RWPE1 (cell line): Measurements from ENCODE around the gene GALNT12.

Experiments used
- CTCF ChIA-PET: fragments of 350-600 bp; sonication (Branson Sonifier 250); formaldehyde crosslinking; extraction: SDS; loops from one replicate; lab custom pipeline; 2021; lab: Yijun Ruan, JAX
- POLR2A ChIA-PET: fragments of 400-600 bp; formaldehyde crosslinking; extraction: SDS; loops from one replicate; lab custom pipeline; 2020; ENCODE audit warnings: antibody characterized with exemption; ENCODE audit not compliant: low non-redundant PET; lab: Yijun Ruan, JAX
- DNase-seq: peaks from one replicate; pipeline ENCODE4 v3.0.0; 2012; ENCODE audit warnings: low spot score
- H3K27ac ChIP-seq: fragments of 450-650 bp; 2 replicates; pipeline ENCODE4 v1.5.1; 2017
- TF ChIP-seq, protein P1 (sequence below): fragments of 450-650 bp; conservative IDR thresholded peaks from 2 replicates; pipeline ENCODE4 v1.5.1; 2017; ENCODE audit warnings: low read depth, mild to moderate bottlenecking

Gene GALNT12, protein sequence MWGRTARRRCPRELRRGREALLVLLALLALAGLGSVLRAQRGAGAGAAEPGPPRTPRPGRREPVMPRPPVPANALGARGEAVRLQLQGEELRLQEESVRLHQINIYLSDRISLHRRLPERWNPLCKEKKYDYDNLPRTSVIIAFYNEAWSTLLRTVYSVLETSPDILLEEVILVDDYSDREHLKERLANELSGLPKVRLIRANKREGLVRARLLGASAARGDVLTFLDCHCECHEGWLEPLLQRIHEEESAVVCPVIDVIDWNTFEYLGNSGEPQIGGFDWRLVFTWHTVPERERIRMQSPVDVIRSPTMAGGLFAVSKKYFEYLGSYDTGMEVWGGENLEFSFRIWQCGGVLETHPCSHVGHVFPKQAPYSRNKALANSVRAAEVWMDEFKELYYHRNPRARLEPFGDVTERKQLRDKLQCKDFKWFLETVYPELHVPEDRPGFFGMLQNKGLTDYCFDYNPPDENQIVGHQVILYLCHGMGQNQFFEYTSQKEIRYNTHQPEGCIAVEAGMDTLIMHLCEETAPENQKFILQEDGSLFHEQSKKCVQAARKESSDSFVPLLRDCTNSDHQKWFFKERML

DNA sequence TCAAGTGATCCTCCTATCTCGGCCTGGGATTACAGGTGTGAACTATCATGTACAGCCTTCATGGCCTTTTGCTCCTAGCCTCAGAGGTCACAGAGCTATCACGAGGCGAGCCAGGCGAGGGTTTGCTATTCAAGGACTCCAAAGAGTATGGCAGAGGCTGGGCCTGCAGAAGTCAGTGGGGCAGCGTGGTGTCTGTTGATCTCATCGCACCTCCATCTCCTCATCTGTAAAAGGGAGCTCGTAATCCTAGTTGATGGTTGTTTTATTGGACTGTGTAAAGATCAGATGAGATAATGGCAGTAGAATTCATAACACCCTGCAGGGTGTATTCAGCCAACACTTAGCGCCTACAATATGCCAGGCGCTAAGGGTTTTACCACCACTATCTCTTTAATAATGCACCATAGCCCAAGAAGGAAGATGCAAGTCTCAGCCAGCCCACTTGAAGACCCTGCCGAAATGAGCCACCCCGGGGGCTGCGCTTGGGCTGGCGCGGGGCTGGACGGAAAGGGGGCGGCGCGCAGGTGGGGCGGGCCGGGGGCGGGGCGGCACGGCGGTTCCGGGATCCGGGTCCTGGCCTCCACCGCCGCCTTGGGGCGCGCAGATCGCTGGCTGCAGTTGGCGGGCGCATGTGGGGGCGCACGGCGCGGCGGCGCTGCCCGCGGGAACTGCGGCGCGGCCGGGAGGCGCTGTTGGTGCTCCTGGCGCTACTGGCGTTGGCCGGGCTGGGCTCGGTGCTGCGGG lies at the start of gene GALNT12:
Gene GALNT12, plus strand, starts transcription at position 601 of the 744 bp plus-strand sequence. Its CDS starts 29 bp downstream, at position 630.
- ChIA-PET CTCF (interaction anchor here (0.5 to 1.5 kb wide), 11 partner anchors 11 to 334 kb away, joined by 3 to 9 read pairs (median 4); partner anchors contain the start of gene ANKS6), POLR2A (no interaction called here)
- peak within 1 kb of the TSS; percentile 27; the same call in 1 of the 2 replicates for H3K27ac ChIP-seq
- TF ChIP-seq, protein P1, sequence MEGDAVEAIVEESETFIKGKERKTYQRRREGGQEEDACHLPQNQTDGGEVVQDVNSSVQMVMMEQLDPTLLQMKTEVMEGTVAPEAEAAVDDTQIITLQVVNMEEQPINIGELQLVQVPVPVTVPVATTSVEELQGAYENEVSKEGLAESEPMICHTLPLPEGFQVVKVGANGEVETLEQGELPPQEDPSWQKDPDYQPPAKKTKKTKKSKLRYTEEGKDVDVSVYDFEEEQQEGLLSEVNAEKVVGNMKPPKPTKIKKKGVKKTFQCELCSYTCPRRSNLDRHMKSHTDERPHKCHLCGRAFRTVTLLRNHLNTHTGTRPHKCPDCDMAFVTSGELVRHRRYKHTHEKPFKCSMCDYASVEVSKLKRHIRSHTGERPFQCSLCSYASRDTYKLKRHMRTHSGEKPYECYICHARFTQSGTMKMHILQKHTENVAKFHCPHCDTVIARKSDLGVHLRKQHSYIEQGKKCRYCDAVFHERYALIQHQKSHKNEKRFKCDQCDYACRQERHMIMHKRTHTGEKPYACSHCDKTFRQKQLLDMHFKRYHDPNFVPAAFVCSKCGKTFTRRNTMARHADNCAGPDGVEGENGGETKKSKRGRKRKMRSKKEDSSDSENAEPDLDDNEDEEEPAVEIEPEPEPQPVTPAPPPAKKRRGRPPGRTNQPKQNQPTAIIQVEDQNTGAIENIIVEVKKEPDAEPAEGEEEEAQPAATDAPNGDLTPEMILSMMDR, result no peak; the same call in 1 of the 2 replicates
- DNase-seq, result peak; percentile 49

DNA sequence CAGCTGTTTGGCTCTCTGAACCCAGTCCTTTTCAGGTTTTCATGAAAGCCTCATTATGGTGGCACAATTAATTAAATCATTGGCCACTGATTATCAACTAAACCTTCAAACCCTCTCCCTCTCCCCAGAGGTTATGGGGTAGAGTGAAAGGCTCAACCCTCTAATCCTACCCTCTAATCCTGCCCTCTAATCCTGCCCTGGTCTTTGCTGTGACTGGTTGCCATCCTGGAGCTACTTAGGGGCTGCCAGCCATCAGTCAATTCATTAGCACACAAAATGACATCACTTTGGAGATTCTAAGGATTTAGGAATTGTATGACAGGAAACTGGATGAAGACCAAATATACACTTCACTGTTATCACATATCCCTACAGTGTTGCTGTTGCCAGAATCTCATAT lies 47.2 kb upstream of the GALNT12 start:
- ChIA-PET CTCF (interaction anchor here (0.6 to 2.1 kb wide), 4 partner anchors 11 to 256 kb away, joined by 3 to 7 read pairs (median 3); no protein-coding TSS in a partner anchor), POLR2A (no interaction called here)
- H3K27ac ChIP-seq, result no peak overlapping the region
- DNase-seq, result no peak
- TF ChIP-seq, protein P1, result no peak

DNA sequence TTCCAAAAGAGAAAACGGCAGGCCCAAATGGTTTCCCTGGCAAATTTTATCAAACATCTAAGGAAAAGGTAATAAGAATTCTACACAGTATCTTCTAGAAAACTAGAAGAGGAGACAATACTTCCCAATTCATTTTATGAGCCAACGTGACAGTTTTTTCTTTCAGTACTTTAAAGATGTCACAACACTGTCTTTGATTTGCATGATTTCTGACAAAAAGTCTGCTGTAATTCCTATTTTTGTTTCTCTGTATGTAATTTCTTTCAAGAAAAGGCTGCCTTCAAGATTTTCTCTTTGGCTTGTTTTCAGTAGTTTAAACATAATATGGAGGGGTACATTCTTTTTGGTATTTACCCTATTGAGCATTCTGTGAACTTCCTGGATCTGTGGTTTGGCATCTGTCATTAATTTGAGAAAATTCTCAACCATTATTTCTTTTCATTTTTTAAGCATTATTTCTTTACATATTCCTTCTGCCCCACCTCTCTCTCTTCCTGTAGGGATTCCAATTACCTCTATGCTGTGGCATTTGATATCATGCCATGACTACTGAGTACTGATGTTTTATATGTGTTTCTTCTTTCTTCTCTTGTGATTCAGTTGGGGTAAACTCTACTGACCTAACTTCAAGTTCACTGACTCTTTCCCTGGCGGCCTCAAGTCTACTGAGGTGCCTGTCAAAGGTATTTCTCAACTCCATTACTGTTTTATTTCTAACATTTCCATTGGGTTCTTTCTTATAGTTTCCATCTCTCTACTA lies 43.3 kb upstream of the GALNT12 start:
- no peak overlapping the region for H3K27ac ChIP-seq
- ChIA-PET CTCF (no interaction called here), POLR2A (no interaction called here)
- TF ChIP-seq, protein P1, result no peak
- DNase-seq, result no peak

DNA sequence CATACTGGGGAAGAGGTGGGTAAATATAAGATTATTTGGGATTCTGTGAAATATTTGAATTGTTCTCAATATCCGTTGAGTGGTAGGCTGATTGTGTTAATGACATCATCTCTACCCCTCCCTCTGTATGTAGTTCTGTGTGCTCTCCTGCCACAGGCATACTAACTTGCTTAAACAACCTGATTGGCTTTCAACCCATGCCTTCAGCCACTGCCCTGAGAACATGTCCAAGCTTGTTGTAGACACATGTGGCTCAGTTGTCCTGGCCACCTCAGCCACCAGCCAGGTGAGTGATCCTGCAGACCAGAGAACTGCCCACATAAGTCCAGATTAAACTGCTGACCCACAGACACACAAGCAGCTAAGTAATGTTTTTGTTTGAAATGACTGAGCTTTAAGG lies 42.2 kb upstream of the GALNT12 start:
- CTCF ChIA-PET, result interaction anchor here (0.6 to 1.6 kb wide), 2 partner anchors 9 to 25 kb away, joined by 3 to 5 read pairs; no protein-coding TSS in a partner anchor
- DNase-seq, result no peak
- POLR2A ChIA-PET, result interaction anchor here (0.5 kb wide), 1 partner anchor 449 kb away, joined by 5 read pairs; no protein-coding TSS in a partner anchor
- TF ChIP-seq, protein P1, result no peak
- H3K27ac ChIP-seq, result no peak overlapping the region

DNA sequence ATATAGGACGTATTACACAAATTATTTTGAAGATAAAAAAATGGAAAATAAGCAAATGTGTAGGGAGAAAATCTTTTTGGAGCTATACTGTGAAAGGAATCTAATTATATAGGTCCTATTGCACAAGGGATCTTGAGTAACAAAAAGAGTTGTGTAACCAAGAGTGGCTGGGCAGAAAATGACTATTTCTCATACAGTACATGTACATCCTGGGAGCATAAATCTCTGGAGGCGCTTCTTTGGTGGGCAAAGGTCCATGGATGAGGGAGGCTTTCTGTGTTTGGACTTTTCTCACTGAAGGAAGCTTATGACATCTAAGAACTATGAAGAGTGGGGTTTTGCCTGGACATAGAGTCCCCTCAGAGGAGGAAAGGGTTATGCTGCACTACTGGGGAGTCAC lies 40.9 kb upstream of the GALNT12 start:
- no peak for DNase-seq
- no peak overlapping the region for H3K27ac ChIP-seq
- ChIA-PET CTCF (interaction anchor here (0.6 to 1.6 kb wide), 4 partner anchors 8 to 384 kb away, joined by 3 to 5 read pairs (median 3); no protein-coding TSS in a partner anchor), POLR2A (no interaction called here)
- TF ChIP-seq, protein P1, result no peak
